ENCODE data around the gene SLC22A13.

- no peak for TF ChIP-seq CTCF (IDR thresholded peaks at IDR 0.05)
- no peak for TF ChIP-seq REST (IDR thresholded peaks at IDR 0.05; ENCODE audit: insufficient read depth in 1 of 2, low read depth in 2 of 2, low read length in 1 of 2)
These were observed at the start of gene SLC22A13 for GRCh38 chr3:38265604-38266307.
